ENCODE measurements around the gene RUSC2.
"Not testable (repeated sequence)": the region's sequence is repeated elsewhere in the genome, so short reads cannot be mapped to it uniquely, and the experiment has no call there.

RUSC2 gene

DNA sequence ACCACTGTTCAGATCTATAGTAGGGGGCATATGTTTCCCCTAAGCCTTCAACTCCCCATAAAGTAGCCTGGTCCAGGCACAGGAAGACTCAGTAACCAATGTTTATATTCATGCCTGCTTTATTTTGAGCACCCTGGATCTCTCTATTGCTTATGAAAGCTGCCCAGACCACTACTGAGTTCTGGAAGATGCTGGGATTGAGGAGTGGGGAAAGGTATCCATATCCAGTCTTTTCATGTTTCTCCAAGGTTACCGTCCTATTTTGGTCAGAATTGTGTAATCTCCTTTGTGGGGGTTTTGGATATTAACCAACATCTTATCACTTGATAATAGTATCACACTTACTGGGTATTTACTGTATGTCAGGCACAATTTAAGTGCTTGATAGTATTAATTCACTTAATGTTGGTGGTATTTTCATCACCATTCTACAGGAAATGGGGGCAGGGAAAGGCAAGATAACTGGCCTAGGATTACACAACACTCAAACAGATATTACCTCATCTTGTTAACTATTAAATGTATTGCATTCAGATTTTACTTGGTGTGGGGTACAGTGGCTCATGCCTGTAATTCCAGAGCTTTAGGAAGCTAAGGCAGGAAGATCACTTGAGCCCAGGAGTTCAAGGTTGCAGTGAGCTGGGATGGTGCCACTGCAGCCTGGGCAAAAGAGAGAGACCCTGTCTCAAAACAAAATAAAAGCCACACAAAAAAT is 36.3 kb downstream of the RUSC2 start:
- no peak for DNase-seq

DNA sequence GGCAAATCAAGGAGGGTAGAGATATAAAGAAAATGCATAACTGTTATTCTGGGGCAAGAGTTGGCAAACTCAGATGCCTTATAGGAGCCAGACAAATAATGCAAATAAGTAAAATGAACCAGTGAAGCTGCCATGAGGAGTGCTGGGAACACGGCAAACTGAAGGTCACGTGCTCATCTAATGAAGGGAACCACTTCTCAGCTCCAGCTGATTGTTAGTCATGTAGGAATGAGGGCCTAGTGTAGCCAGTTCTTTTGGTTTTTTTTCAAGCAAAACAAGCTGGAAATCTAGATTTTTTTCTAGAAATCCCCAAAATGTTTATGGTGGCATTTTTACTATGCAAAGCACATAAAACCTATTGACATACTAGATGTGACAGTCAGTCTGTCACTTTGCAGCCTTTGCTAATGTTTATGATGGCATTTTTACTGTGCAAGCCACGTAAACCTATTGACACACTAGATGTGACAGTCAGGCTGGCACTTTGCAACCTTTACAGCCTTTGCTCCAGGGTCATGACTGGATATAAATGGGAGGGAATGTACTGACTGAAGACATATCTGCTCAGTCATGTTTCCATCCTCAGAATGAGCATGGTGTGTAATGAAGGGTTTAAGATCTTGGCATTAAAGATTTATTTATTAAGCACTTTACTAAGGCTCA is 39.4 kb downstream of the RUSC2 start:
- no peak for DNase-seq

DNA sequence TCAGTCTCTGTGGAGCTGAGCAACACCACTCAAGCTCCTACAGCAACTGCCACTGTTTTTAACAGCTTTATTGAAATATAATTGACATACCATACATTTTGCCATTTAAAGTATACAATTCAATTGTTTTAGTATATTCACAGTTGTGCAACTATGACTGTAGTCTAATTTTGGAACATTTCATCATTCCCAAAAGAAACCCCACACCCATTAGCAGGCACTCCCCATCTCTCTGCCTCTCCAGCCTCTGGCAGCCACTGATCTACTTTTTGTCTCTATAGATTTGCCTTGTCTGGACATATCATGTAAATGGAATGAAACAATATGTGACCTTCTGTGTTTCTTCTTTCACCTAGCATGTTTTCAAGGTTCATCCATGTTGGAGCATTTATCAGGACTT is 43.5 kb downstream of the RUSC2 start:
- DNase-seq, result no peak

DNA sequence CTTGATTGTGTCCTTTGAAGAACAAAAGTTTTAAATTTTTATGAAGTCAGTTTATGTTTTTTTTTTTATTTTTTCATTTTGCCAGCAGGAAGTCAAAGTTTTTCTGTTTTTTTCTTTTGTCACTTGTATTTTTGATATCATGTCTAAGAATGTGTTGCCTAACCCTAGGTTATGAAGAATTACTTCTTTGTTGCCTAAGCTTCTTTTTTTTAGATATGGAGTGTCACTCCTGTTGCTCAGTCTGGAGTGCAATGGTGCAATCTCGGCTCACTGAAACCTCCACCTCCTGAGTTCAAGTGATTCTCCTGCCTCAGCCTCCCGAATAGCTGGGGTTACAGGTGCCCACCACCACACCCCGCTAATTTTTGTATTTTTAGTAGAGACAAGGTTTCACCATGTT is 45.0 kb downstream of the RUSC2 start:
- not testable (repeated sequence) for DNase-seq

DNA sequence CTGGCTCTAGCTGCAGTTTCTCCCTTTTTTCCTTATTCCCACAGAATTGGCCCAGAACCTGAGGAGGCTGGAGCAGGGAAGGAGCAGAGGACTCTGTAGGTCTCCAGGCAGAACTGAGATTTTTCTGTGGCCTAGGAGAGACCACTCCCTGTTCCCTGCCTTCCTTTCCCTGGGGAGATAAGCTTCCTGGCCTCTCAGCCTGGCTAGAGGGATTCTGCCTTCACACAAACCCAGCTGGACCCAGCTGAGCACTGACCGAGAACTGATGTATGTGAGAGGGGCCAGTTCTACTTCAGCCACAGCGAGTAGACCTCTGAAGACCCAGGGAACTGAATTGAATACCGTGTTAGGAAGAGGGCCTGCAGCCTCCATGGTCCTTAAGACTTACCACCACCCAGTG is 48.0 kb downstream of the RUSC2 start:
- no peak for DNase-seq

DNA sequence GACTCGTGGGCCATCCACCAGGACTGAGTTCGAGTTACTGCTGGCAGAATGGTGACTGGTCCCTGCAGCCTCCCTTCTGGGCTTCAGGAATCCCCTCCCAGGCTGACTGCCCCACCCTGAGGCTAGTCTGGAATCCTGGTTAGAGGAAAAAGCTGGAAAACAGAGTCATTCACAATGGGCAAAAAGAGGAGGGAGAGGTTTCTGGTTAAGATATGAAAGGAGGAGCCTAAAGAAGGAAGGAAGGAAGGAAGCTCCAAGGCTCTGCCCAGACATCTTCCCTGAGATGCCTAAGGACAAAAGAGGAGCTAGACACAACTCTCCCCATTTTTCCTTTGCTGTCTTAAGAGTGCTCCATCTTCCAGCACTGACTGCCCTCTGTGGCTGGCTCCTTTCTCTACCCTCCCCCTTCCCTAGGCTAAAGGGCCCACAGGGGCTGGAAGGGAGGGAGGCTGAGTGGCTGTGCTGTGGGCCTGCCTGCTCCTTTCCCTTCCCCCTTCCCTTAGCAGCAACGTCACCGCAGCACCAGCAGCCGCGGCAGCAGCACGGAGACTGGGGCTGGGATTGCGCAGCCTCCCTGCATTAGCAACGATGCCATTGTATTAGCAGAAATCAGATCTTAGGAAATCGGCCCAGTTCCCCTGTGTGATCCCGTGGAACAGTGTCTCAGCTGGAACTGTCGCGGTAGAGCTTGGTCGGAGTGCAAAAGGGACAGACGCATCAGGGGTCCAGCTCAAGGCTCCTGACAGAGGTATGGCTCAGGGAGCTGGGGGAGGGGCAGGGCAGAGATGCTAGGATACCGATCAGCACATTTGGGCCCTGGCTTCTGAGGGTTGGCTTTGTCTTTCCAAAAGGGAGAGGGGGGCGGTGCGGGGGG is 48.7 kb downstream of the RUSC2 start:
- no peak for DNase-seq
